Heart left ventricle (tissue), 13 donors: ENCODE measurements around the gene WDR7.

ENCODE experiments used
- POLR2A ChIP-seq, 2 donors: fragments of 450-650 bp; IDR thresholded peaks; one replicate each; pipeline ENCODE4 v1.6.1; 2017; ENCODE audit warnings: antibody characterized with exemption in 2 of 2, mild to moderate bottlenecking in 2 of 2, moderate library complexity in 2 of 2
- TF ChIP-seq, protein P1 (sequence below), 12 donors: fragments of 200-600 bp; sonication (generic) in 4 of 12; IDR thresholded peaks; one replicate each; pipeline versions ENCODE4 v1.5.0 to v1.8.0; 2018 to 2022; ENCODE audit warnings: antibody characterized with exemption in 12 of 12, mild to moderate bottlenecking in 5 of 12
- donor health status: ischemic (EF 13 %, LVEDD 7.1; RV severe dilation, severe dysfunction).
- donor health status: DM: no; HTN: yes; CAD: no.
- donor health status: DM: no; HTN: no; CAD: no.
- donor health status: ischemic (EF 25% LVEDD 6.9; RV normal size, moderate dysfunction).
- donor health status: ischemic (EF 25% LVEDD 5.7; RV mildly dilated, moderate dysfunction).
- donor health status: ischemic (EF 35%, LVEDD 5.7; RV mildly dilated, moderate dysfunction).
- donor health status: nonischemic (EF 11% LVEDD 7.7; RV severe dilation, severe dysfunction).
- donor health status: DM: yes; HTN: yes; CAD: no.
- donor health status: PGD.
- donor health status: ischemic (EF 29% LVEDD 5.4; RV normal size, mild dysfunction).
- donor health status: nonischemic (EF 23%, LVEDD 6.1; RV moderate dilation, normal function).

DNA sequence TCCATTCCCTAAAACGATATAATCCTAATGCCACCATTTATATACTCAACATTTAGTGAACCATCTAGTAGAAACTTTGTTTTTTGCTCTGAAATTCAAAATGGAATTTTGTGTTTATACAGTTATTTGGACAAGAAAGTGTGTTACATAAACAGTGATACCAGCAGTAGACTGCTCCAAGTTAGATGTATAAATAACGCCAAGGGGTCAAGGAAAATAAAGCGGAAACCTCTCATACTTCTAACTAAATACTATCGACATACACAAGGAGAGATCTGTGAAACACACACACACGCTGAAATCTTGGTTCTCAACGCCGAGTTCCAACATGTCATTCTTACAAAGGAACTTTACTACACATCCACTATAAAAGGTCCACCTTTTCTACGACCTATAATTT, 14.0 kb upstream of the WDR7 start:
- TF ChIP-seq POLR2A (IDR thresholded peaks at IDR 0.05): no peak
- TF ChIP-seq, protein P1, sequence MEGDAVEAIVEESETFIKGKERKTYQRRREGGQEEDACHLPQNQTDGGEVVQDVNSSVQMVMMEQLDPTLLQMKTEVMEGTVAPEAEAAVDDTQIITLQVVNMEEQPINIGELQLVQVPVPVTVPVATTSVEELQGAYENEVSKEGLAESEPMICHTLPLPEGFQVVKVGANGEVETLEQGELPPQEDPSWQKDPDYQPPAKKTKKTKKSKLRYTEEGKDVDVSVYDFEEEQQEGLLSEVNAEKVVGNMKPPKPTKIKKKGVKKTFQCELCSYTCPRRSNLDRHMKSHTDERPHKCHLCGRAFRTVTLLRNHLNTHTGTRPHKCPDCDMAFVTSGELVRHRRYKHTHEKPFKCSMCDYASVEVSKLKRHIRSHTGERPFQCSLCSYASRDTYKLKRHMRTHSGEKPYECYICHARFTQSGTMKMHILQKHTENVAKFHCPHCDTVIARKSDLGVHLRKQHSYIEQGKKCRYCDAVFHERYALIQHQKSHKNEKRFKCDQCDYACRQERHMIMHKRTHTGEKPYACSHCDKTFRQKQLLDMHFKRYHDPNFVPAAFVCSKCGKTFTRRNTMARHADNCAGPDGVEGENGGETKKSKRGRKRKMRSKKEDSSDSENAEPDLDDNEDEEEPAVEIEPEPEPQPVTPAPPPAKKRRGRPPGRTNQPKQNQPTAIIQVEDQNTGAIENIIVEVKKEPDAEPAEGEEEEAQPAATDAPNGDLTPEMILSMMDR (IDR thresholded peaks at IDR 0.05): no peak
